WTC11 (cell line): ENCODE results near the gene SIRT2.

Experiments
- CTCF ChIP-seq: fragments of 200-600 bp; IDR thresholded peaks from 2 replicates; pipeline ENCODE4 v1.8.0; 2022; ENCODE audit warnings: antibody characterized with exemption
- MAX ChIP-seq: sonication (generic); formaldehyde crosslinking; IDR thresholded peaks from 2 replicates; pipeline ENCODE4 v1.8.0; 2022; ENCODE audit warnings: mild to moderate bottlenecking, missing genetic modification reagents
- NFYB ChIP-seq: sonication (generic); formaldehyde crosslinking; conservative IDR thresholded peaks from 2 replicates; pipeline ENCODE4 v1.8.0; 2022; ENCODE audit warnings: low read depth, missing genetic modification reagents
- NR2C2 ChIP-seq: sonication (generic); formaldehyde crosslinking; IDR thresholded peaks from 2 replicates; pipeline ENCODE4 v1.8.0; 2022; ENCODE audit warnings: mild to moderate bottlenecking, missing genetic modification reagents
- SP1 ChIP-seq: sonication (generic); formaldehyde crosslinking; conservative IDR thresholded peaks from 2 replicates; pipeline ENCODE4 v1.8.1; 2022; ENCODE audit warnings: missing genetic modification reagents
- ZNF121 ChIP-seq: sonication (generic); formaldehyde crosslinking; IDR thresholded peaks from 2 replicates; pipeline ENCODE4 v1.8.0; 2023; ENCODE audit warnings: missing genetic modification reagents
- ZNF281 ChIP-seq: sonication (generic); formaldehyde crosslinking; IDR thresholded peaks from 2 replicates; pipeline ENCODE4 v1.8.0; 2023; ENCODE audit warnings: mild to moderate bottlenecking, missing genetic modification reagents
- ZNF416 ChIP-seq: fragments of 250-450 bp; sonication (Bioruptor Pico); IDR thresholded peaks from 2 replicates; pipeline ENCODE4 v1.9.0; 2021; ENCODE audit warnings: mild to moderate bottlenecking, inconsistent platforms

- TF ChIP-seq CTCF, result no peak
- TF ChIP-seq NR2C2 (CRISPR knock-in tag), result no peak
- TF ChIP-seq ZNF281 (CRISPR knock-in tag), result no peak
- TF ChIP-seq ZNF416 (CRISPR knock-in tag), result no peak
- TF ChIP-seq SP1 (CRISPR knock-in tag), result no peak
- no peak for TF ChIP-seq NFYB (CRISPR knock-in tag)
- no peak for TF ChIP-seq MAX (CRISPR knock-in tag)
- TF ChIP-seq ZNF121 (CRISPR knock-in tag), result no peak
Measured at GRCh38 chr19:38830039-38830733, 69.2 kb downstream of the SIRT2 start.
